ENCODE data around the gene PSPC1.
"Not testable (repeated sequence)": the region's sequence is repeated elsewhere in the genome, so short reads cannot be mapped to it uniquely, and the experiment has no call there.

Gene PSPC1

GRCh38 chr13:19781526-19781925 is 1.2 kb downstream of the PSPC1 start:
- TF ChIP-seq ZNF70 (CRISPR knock-in tag; IDR thresholded peaks at IDR 0.05) (no peak), ZNF565 (CRISPR knock-in tag; conservative IDR thresholded peaks at IDR 0.05; ENCODE audit: low read depth) (no peak)
- no peak for ATAC-seq

- ATAC-seq, result not testable (repeated sequence)
Observed at GRCh38 chr13:19780753-19781418, 1.9 kb downstream of the PSPC1 start.

- TF ChIP-seq ISL1 (CRISPR knock-in tag; IDR thresholded peaks at IDR 0.05) (no peak), ZFP3 (CRISPR knock-in tag; IDR thresholded peaks at IDR 0.05) (no peak), PATZ1 (CRISPR knock-in tag; IDR thresholded peaks at IDR 0.05; ENCODE audit: borderline replicate concordance) (no peak)
- no peak for ATAC-seq
Observed at GRCh38 chr13:19772306-19772705, 10.4 kb downstream of the PSPC1 start.

- ATAC-seq, result no peak
- no peak for TF ChIP-seq ARNTL (CRISPR knock-in tag; IDR thresholded peaks at IDR 0.05; ENCODE audit: borderline replicate concordance, low read depth)
- TF ChIP-seq TCF4 (CRISPR knock-in tag; IDR thresholded peaks at IDR 0.05; ENCODE audit: borderline replicate concordance), result no peak
- no peak for TF ChIP-seq CSDC2 (CRISPR knock-in tag; IDR thresholded peaks at IDR 0.05)
- no peak for TF ChIP-seq BACH2 (CRISPR knock-in tag; IDR thresholded peaks at IDR 0.05; ENCODE audit: borderline replicate concordance)
- TF ChIP-seq ZNF565 (CRISPR knock-in tag; conservative IDR thresholded peaks at IDR 0.05; ENCODE audit: low read depth), result no peak
- no peak for TF ChIP-seq ZC3H10 (CRISPR knock-in tag; IDR thresholded peaks at IDR 0.05)
- TF ChIP-seq PPARA (CRISPR knock-in tag; IDR thresholded peaks at IDR 0.05; ENCODE audit: borderline replicate concordance), result no peak
- TF ChIP-seq ZFP30 (CRISPR knock-in tag; IDR thresholded peaks at IDR 0.05), result no peak
- no peak for TF ChIP-seq GLIS3 (CRISPR knock-in tag; IDR thresholded peaks at IDR 0.05)
- no peak for TF ChIP-seq ZNF8 (CRISPR knock-in tag; IDR thresholded peaks at IDR 0.05)
- no peak for TF ChIP-seq CREB5 (CRISPR knock-in tag; IDR thresholded peaks at IDR 0.05; ENCODE audit: low read depth)
- no peak for TF ChIP-seq TOX (CRISPR knock-in tag; IDR thresholded peaks at IDR 0.05; ENCODE audit: borderline replicate concordance)
- TF ChIP-seq OSR1 (CRISPR knock-in tag; IDR thresholded peaks at IDR 0.05), result no peak
- TF ChIP-seq ISL1 (CRISPR knock-in tag; IDR thresholded peaks at IDR 0.05), result no peak
Observed at GRCh38 chr13:19769854-19770253, 12.9 kb downstream of the PSPC1 start.

GRCh38 chr13:19767966-19768365 is 14.8 kb downstream of the PSPC1 start:
- TF ChIP-seq TCF4 (CRISPR knock-in tag; IDR thresholded peaks at IDR 0.05; ENCODE audit: borderline replicate concordance), result no peak
- TF ChIP-seq ISL1 (CRISPR knock-in tag; IDR thresholded peaks at IDR 0.05), result no peak
- TF ChIP-seq ZNF565 (CRISPR knock-in tag; conservative IDR thresholded peaks at IDR 0.05; ENCODE audit: low read depth), result no peak
- TF ChIP-seq CREB5 (CRISPR knock-in tag; IDR thresholded peaks at IDR 0.05; ENCODE audit: low read depth), result no peak
- no peak for TF ChIP-seq POU6F1 (CRISPR knock-in tag; IDR thresholded peaks at IDR 0.05; ENCODE audit: borderline replicate concordance, low read depth)
- ATAC-seq, result no peak

GRCh38 chr13:19766591-19766990 is 16.2 kb downstream of the PSPC1 start:
- ATAC-seq, result no peak
- TF ChIP-seq RARB (CRISPR knock-in tag; IDR thresholded peaks at IDR 0.05), result no peak
- no peak for TF ChIP-seq ZC3H10 (CRISPR knock-in tag; IDR thresholded peaks at IDR 0.05)
- no peak for TF ChIP-seq ARNTL (CRISPR knock-in tag; IDR thresholded peaks at IDR 0.05; ENCODE audit: borderline replicate concordance, low read depth)
- TF ChIP-seq SNAI2 (CRISPR knock-in tag; IDR thresholded peaks at IDR 0.05), result no peak
- TF ChIP-seq ZFP30 (CRISPR knock-in tag; IDR thresholded peaks at IDR 0.05), result no peak
- no peak for TF ChIP-seq TSHZ2 (CRISPR knock-in tag; IDR thresholded peaks at IDR 0.05)
- TF ChIP-seq CREB5 (CRISPR knock-in tag; IDR thresholded peaks at IDR 0.05; ENCODE audit: low read depth), result no peak
- no peak for TF ChIP-seq ISL1 (CRISPR knock-in tag; IDR thresholded peaks at IDR 0.05)
- no peak for TF ChIP-seq ZFP3 (CRISPR knock-in tag; IDR thresholded peaks at IDR 0.05)
- no peak for TF ChIP-seq ZNF565 (CRISPR knock-in tag; conservative IDR thresholded peaks at IDR 0.05; ENCODE audit: low read depth)
- TF ChIP-seq ESRRG (CRISPR knock-in tag; IDR thresholded peaks at IDR 0.05), result no peak
- no peak for TF ChIP-seq PPARA (CRISPR knock-in tag; IDR thresholded peaks at IDR 0.05; ENCODE audit: borderline replicate concordance)

All from SK-N-SH treated with all-trans-retinoic acid at 6 μM for 48 hours (cell line).